Smooth muscle cell of the brain vasculature (primary cell): ENCODE data around the gene THAP12.
"Not testable (repeated sequence)": the region's sequence is repeated elsewhere in the genome, so short reads cannot be mapped to it uniquely, and the experiment has no call there.

Experiments
- DNase-seq: peaks from one replicate; pipeline ENCODE4 v3.0.0-alpha.2; 2012; ENCODE audit warnings: low read depth, low spot score

The THAP12 gene

DNA sequence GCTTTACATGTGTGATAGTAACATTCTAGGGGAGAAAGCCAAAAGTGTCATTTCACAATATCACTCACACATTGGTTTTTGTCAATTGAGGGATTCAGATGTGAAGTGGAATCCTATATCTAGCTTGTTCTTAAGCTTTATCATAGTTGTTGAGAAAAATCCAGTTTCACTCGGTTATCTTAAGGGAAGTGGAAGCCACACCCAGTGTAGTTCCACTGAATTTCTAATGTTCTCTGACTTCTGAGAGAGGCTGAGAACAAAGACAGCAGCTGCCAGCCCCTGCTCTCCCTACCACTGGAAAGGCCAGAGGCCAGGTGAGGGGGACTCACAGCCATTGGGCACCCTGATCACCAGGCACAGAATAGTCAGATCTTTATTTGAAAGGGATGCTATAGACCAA, 53.7 kb downstream of the THAP12 start:
- DNase-seq, result no peak

- no peak for DNase-seq
Measured at GRCh38 chr11:76325185-76325584, 55.7 kb downstream of the THAP12 start.

DNA sequence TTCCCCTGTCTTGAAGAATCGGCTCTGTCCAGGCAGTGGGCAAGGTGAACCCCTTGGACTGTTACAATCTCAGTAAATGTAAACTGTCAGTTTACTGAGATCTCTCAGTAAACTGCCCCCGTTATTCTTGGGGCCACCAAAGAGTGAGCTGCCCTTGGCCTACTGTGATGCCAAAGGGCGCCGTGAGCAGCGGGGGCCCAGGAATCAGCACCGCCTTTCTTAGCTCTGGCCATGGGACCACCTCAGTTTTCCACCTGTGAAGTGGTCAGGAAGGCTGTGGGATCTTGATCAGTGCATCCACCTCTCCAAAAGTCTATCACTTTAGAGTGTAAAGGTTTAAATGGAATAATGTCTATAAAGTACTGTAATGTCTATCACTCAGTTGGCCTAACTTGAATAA, 57.1 kb downstream of the THAP12 start:
- no peak for DNase-seq

DNA sequence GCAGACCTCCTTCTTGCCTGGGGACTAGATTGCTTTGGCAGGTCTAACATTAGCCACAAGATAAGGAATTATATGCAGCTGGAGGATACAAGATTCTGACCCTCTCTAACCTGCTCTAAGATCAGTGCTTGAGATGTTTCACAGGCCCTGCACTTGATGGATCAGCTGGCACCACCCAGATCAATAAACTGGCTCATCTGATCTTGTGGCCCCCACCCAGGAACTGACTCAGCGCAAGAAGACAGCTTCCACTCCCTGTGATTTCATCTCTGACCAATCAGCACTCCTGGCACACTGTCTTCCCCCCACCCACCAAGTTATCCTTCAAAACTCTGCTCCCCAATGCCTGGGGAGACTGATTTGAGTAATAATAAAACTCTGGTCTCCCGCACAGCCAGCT, 57.6 kb downstream of the THAP12 start:
- DNase-seq, result not testable (repeated sequence)

GRCh38 chr11:76322942-76323341, 58.0 kb downstream of the THAP12 start:
- DNase-seq, result no peak

GRCh38 chr11:76322540-76322939, 58.4 kb downstream of the THAP12 start:
- no peak for DNase-seq

GRCh38 chr11:76321820-76322524, 59.0 kb downstream of the THAP12 start:
- DNase-seq, result no peak

- DNase-seq, result no peak
Measured at GRCh38 chr11:76321340-76321739, 59.6 kb downstream of the THAP12 start.

DNA sequence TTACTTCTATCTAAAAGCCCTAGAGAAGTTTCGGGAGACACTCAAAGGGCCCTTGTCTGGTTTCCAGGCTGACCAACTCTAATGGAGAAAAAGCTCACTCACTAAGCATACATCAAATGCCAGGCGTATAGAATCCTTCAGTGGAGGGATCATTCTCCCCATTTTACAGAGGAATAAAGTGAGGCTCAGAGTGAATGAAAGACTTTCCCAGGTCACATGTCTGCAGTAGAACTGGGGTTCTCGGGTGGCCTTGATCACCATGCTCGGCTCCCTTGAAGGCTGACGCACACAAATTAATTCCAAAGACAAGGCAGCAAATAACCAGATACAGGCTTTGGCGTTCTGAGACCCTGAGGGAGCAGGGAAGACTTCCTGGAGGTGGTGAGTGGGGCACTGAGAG, 60.0 kb downstream of the THAP12 start:
- no peak for DNase-seq

GRCh38 chr11:76319798-76320197, 61.1 kb downstream of the THAP12 start:
- not testable (repeated sequence) for DNase-seq

- DNase-seq, result peak; percentile 32
Measured at GRCh38 chr11:76318744-76319384, 62.1 kb downstream of the THAP12 start.

DNA sequence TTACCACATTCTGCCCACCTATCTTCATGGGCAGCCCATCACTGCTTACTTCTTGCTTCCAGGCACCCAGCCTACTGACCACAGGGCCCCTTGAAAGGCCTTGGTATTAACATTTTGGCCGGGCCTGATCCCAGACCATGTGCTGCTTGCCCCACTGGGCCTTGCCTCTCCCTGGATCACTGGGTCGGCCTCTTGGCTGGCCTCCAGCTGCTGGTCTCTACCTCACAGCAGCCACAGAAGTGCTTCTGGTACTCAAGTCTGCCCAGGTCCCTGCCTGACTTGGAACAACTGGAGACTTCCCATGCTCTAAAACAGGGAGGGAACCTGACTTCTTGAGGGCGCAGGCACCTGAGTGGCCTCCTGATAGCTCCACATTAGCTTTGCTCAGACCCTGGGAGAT, 63.6 kb downstream of the THAP12 start:
- DNase-seq, result no peak

DNA sequence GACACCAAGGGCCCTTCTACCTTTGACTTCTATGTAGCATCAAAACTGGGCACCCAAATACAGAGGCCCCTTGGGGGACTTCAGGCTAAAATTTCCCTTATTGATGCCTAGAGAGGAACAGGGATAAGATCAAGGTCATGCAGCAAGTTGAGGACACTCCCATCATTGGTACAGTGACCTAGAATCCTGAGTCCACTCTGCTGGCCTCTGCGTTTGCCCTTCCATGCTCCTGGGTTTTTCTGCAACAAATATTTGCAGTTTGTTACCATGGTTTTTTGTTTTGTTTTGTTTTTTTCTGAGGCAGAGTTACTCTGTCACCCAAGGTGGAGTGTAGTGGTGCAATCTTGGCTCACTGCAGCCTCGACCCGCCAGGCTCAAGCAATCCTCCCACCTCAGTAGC, 64.2 kb downstream of the THAP12 start:
- no peak for DNase-seq

DNA sequence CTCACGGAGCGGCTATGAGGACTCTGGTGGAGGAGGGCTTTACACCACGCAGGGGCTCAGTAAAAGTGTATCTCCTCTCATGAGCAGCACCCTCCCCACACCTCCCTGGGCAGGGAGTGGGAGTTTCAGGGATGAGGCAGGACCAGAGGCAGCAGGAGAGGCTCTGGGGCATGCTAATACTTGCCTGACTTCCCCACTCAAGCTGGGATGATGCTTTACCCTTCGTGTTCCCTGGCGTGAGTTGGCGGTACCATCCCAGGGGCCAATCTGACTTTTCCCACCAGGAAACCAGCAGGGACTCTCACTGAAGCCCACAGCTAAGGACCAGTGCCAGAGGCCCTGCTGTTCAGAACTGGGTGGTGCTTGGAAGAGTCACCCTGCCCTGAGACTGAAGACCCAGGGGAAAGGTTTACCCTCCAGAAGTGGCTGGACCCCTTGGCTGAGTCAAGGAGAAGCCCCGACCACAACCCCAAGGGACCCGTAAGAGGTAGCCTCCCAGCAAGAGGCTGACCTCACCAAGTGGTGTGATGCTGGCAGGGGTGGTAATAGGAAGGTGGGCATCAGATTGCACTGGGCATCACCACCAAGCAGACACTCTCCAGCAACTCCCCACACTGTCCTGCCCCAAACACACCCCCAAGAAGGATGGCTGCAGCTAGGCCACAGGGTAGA, 65.6 kb downstream of the THAP12 start:
- no peak for DNase-seq

- DNase-seq, result no peak
Measured at GRCh38 chr11:76314741-76315090, 66.2 kb downstream of the THAP12 start.

GRCh38 chr11:76313913-76314740, 66.8 kb downstream of the THAP12 start:
- no peak for DNase-seq

- DNase-seq, result no peak
Measured at GRCh38 chr11:76313271-76313670, 67.7 kb downstream of the THAP12 start.

GRCh38 chr11:76310832-76311595, 69.9 kb downstream of the THAP12 start:
- no peak for DNase-seq

DNA sequence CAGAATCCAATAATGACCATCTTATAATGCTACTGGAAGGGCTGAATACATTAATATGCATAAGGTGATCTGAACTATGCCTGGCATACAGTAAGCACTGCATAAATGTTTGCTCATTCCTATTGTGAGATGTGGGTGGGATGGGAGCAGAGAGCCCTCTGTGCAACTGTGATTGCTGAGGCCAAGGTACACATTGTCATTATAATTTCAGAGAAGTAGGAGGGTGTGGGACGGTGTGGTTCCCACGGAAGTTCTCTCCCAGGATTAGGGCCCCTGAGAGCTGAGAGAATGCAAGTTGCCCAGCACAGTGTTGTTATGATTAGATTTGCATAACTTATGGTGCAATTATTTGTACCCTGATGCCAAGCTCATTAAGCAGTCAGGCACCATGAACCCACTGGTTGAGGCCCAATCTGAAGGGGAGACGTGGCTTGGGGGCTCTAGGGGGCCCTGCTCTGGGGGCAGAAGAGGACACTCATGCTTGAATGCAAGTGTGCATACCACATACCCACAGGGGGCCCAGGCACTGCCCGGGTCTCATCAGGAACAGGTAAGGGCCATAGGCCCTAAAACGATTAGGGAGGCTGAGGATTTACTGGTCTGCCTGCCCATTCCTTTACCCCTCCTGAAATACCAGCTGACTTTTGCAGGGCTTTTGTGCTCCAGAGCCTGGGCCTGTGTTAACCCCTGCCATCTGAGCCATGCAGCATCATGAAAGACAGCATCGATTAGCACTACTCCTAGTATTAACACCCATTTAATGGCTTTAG, 72.8 kb downstream of the THAP12 start:
- DNase-seq, result no peak

GRCh38 chr11:76307396-76307795, 73.5 kb downstream of the THAP12 start:
- DNase-seq, result no peak

DNA sequence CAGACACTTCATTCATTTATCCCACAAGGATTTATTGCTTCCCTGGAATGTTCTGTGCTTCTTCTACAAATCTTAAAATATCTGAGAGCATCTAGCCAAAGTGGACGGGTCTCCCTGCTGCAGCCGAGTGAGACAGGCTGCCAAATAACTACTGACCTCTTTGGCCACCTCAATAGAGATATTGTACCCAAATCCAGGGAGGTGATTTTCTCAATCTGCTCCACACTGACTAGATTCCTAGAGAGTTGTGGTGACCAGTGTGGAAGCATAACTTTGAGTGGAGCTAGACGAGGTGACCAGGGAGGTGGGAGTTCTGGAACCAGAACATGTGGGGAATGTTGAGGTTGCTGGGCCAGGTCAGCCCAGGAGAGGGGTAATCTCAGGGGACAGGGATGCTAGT, 77.5 kb downstream of the THAP12 start:
- no peak for DNase-seq
